Measurements from ENCODE around the gene GEMIN7.
A peak's percentile ranks its signal among the peaks of the same experiment; 100 is the strongest.

The GEMIN7 gene

DNA sequence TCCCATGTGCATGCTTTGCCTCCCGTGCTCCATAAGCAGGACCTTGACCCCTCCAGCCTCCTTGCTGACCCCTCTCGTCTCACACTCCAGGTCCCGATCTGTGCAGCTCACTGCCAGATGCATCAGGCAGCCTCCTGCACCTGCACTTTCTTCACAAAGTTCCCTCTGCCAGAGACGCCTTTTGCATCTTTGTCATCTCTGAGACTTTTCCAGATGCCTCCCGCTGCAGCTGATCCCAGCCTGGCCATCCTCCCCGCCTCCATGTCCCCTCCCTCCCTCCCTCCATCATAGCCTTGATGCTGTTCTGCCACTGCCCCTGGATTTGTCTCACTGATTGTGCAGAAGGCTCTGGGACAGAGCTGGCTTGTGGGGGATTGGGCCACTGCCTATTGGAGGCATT is 43.8 kb downstream of the GEMIN7 start:
- DNase-seq (ENCODE audit: low read depth), result no peak
- no peak for TF ChIP-seq CTCF (IDR thresholded peaks at IDR 0.05; ENCODE audit: control insufficient read depth, extremely low read depth, insufficient read depth)
- H3K4me3 ChIP-seq (ENCODE audit: low read depth, low read length), result no peak overlapping the region

- TF ChIP-seq CTCF (IDR thresholded peaks at IDR 0.05; ENCODE audit: control insufficient read depth, extremely low read depth, insufficient read depth), result no peak
- DNase-seq (ENCODE audit: low read depth), result no peak
- no peak overlapping the region for H3K4me3 ChIP-seq (ENCODE audit: low read depth, low read length)
Measured at GRCh38 chr19:45123440-45123850, 44.4 kb downstream of the GEMIN7 start.

- no peak overlapping the region for H3K4me3 ChIP-seq (ENCODE audit: low read depth, low read length)
- no peak for TF ChIP-seq CTCF (IDR thresholded peaks at IDR 0.05; ENCODE audit: control insufficient read depth, extremely low read depth, insufficient read depth)
- DNase-seq (ENCODE audit: low read depth), result no peak
Measured at GRCh38 chr19:45124021-45124420, 45.0 kb downstream of the GEMIN7 start.

DNA sequence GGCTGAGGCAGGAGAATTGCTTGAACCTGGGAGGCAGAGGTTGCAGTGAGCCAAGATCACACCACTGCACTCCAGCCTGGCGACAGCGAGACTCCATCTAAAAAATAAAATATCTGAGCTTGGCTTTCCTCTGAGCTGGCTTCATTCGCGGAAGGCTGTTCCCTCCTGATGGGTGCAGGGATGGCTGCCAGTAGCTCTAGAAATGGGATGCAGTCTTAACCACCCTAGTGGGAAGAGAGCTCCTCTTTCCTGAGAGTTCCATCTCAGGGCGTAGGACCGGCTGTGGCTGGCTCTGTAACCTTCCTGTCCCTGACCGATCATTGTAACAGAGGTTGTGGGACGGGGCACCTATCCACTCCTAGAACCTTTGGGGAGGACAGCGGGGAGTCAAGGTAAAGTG is 46.3 kb downstream of the GEMIN7 start:
- TF ChIP-seq CTCF (IDR thresholded peaks at IDR 0.05; ENCODE audit: control insufficient read depth, extremely low read depth, insufficient read depth), result no peak
- DNase-seq (ENCODE audit: low read depth), result no peak
- H3K4me3 ChIP-seq (ENCODE audit: low read depth, low read length), result no peak overlapping the region

- TF ChIP-seq CTCF (IDR thresholded peaks at IDR 0.05; ENCODE audit: control insufficient read depth, extremely low read depth, insufficient read depth), result peak; percentile 48
- H3K4me3 ChIP-seq (ENCODE audit: low read depth, low read length), result no peak overlapping the region
- no peak for DNase-seq (ENCODE audit: low read depth)
Measured at GRCh38 chr19:45125975-45126493, 47.0 kb downstream of the GEMIN7 start.

- DNase-seq (ENCODE audit: low read depth), result no peak
- H3K4me3 ChIP-seq (ENCODE audit: low read depth, low read length), result no peak overlapping the region
- TF ChIP-seq CTCF (IDR thresholded peaks at IDR 0.05; ENCODE audit: control insufficient read depth, extremely low read depth, insufficient read depth), result no peak
Measured at GRCh38 chr19:45126654-45127053, 47.6 kb downstream of the GEMIN7 start.

- DNase-seq (ENCODE audit: low read depth), result no peak
- no peak for TF ChIP-seq CTCF (IDR thresholded peaks at IDR 0.05; ENCODE audit: control insufficient read depth, extremely low read depth, insufficient read depth)
- H3K4me3 ChIP-seq (ENCODE audit: low read depth, low read length), result no peak overlapping the region
Measured at GRCh38 chr19:45128146-45128545, 49.1 kb downstream of the GEMIN7 start.
